Muscle of back (tissue), 11 donors: ENCODE measurements around the gene FAM124A. TPM values are rescaled to one million over a fixed set of nuclear protein-coding genes. Genes with fewer than 3 reads are reported as not detected.

Experiments used
- DNase-seq, 3 donors: peaks; one replicate each; pipeline versions ENCODE4 v3.0.0 to v3.0.0-alpha.2; 2013
- polyA plus RNA-seq, 10 donors: library from polyadenylated mRNA; unstranded; fragments of 120-200 nt; gene quantifications; one replicate each; pipeline ENCODE4 v1.2.1, GENCODE V29; 2013; ENCODE audit not compliant: insufficient read length in 10 of 10

The FAM124A gene
- polyA plus RNA-seq, 10 donors, result 1.3 to 3.3 (median 1.7) TPM

DNA sequence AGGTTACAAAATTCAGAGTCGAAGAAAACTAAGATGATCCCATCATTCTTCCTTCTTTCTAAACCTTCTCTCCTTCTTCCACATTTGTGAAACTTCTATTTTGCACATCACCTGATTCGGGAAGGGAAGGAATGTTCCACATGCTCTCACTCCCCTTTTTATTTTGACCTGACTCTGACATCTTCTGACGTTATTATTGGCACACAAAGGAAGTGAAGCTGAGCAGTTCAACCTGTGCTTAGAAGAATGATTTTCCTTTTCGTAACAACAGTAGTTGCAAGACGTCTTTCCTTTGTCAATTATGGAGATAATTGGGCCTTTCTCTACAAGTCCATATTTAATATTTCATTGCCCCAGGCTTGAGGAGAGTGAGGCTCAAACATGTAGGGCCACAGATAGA, 18.0 kb downstream of the FAM124A start:
- DNase-seq, result no peak

DNA sequence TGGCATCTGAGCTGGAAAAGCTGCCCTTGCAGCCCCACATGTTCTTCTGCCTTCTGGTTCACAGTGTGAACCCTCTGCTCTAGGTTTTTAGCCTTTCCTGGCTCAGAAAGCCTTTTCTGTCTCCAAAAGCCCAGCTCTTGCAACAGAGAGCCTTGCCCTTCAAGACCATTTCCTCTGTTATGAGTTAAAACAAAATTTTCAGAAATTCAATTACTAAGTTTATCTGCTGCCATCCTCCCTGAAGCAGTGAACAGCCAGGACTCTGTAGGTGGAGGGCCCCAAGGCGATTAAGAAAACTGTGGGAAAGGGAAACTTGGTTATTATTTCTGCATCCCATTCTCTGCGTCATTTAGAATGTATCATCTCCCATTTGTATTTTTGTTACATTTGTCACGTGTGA, 18.8 kb downstream of the FAM124A start:
- DNase-seq, result no peak

- no peak for DNase-seq
Measured at GRCh38 chr13:51241720-51242119, 19.5 kb downstream of the FAM124A start.

GRCh38 chr13:51243227-51243626, 21.0 kb downstream of the FAM124A start:
- DNase-seq, result no peak

GRCh38 chr13:51243832-51244231, 21.6 kb downstream of the FAM124A start:
- DNase-seq, result no peak

GRCh38 chr13:51244637-51245405, 22.6 kb downstream of the FAM124A start:
- DNase-seq, result no peak

DNA sequence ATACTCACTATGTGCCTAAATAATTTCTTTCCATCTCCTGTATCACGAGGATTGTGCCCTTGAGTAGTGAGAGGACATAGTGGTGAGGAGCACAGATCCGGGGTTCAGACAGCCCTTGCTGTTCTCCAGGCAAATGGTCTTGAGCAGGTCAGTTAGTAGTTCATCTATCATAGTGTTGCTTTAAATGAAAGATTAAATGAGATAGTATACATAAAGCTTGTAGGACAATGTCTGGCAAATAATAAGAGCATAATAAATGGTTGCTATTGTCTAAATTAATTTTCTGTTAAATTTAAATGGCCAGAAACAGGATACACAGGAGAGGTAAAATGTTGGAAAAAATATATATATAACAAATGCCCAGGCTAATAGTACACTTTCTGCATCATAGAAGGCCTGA, 23.4 kb downstream of the FAM124A start:
- DNase-seq, result no peak

GRCh38 chr13:51246025-51246417, 23.8 kb downstream of the FAM124A start:
- DNase-seq, result no peak

DNA sequence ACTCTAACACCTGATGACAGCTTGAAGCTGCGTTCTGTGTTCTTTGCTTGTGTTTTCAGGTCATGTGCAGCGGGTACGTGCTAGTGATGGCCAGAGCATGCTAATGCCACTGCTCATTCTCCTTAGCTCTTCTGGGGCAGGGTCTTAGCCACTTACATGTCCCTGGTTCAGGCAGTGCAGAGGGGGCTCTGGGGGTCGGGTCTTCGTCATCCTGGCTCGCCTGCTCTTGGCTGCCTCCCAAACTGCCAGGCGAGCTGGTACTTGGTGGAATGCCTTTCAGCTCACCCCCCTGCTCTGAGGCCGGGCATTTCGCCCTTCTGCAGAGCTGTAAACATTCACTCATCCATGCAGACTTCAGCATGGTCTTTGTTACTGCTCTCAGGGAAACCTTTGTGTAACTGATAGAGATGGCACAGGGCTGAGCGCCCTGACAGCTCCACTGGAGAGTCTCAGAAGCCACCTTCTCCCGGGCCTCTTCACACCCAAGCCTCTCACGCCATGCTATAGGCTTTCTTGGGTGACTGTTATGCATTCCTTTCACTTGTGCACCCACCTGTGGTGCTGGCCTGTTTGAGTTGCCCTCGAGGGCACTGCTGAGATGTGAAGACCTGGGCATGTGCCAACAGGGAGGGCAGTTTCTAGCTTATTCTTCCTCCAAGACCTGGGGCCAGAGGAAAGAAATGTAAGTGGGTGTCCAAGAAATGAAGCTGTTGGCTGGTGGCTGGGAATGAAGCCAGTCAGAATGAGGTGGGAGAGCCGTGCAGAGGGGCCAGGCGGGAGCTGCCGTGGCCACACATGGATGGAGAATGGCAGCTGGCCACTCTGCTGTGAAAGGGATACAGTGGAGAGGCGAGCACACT, 24.4 kb downstream of the FAM124A start:
- DNase-seq, result no peak

DNA sequence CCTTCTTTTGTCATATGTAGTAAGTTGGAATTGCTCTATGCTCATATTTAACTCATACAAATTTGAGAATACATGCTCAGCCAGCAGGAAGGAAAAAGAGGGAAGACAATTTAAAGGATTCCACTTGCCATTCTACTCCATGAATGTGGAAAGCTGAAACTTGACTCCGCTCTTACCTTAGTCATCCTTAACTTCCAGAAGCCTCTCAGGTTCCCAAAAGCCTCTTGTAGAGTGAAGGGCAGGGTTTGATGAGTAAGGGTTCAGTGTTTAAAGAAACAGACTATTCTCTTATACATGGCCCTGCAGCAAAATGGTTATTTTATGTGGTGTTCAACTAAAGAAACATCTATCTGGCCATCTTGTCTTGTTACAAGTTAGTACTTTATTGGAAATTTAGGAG, 27.1 kb downstream of the FAM124A start:
- no peak for DNase-seq

DNA sequence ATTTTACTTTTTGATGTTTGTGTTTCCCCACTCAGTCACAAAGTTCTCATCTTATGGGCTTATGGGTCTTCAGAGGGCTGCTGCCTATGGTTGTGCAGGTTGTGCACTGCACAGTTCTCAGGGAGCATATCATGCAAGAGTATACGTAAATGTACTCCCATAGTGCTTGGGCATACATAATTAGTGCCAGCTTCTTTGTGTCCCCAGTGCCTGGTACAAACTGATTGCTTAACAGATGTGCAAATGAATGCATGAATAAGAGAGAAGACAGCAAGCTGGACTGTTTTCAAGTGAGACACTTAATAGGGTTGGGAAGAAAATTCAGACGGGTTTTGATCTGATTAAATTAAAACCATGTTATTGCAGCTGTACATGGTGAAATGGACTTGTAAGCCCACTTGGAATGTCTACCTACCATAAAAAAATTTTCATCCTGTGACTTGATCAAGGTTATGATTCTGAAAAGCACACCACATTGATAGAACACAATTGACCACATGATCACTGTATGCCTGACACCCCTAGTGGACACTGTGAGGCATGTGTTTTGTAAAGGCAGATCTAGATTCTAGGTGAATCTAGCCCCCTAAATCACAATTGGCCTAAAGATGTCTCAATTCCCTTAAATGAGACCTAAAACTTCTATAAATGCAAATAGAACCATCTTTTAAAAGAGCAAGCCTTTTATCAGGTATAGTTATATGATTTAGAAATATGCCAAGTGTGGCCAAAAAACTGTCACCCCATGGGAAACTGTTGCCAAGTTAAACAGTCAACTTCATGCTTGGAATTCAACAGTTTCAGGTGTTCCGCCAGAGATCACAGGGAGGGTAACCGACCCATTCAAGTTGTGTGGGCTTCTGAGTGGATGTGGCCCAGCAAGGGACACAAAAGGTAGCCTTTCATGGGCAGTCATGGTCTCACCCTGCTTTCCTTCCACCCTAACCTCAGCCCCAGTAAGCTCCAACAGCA, 27.9 kb downstream of the FAM124A start:
- DNase-seq, result no peak

DNA sequence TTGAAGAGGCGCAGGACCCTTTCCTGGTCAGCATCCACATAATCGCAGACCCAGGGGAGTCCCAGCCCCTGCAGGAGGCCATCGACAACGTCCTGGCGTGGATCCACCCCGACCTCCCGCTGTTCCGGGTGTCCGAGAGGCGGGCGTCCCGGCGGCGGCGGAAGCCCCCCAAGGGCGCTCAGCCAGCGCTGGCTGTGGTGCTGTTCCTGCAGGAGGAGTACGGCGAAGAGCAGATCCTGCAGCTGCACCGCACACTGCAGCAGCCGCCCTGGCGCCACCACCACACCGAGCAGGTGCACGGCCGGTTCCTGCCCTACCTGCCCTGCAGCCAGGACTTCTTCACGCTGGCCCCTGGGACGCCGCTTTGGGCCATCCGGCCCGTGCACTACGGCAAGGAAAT, 29.3 kb downstream of the FAM124A start:
- DNase-seq, result no peak

GRCh38 chr13:51252954-51253532, 30.8 kb downstream of the FAM124A start:
- DNase-seq, result no peak

DNA sequence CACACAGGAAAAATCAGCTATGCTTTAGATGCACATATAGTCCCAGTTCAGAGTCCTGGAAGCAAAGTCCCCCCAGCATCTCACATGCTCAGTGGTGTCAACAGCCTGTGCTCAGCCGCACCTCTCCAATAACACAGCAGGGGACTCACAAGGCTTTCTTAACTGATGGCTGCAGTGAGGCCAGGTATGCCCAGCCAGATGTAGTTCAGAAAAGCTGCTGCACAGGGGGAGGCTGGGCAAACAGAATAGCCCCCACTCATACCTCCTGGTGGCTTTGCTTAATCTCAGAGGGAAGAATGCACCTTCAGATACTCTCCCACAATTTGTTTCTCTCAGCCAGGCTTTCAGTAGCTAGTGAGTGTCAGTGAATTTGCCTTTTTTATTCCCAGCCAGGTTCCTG, 33.4 kb downstream of the FAM124A start:
- no peak for DNase-seq

DNA sequence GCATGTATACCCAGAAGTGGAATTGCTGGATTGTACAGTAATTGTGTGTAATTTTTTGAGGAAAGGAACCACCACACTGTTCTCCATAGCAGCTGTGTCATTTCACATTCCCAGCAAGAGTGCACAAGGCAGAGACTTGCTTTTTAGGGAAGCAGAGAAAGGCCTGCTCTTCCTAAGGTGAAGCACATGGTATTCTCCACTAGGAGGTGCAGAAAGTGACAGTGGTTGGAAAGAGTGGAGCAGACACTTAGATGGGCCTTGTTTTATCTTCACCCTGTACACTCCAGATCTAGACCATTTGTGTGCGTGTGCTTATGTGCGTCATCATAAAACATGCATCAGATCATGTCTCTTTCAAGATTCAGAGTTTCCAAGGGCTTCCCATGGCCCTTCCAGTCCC, 35.0 kb downstream of the FAM124A start:
- no peak for DNase-seq

- peak in 1 of 3 donors; percentile 15 for DNase-seq
Measured at GRCh38 chr13:51258612-51259548, 36.7 kb downstream of the FAM124A start.

- DNase-seq, result no peak
Measured at GRCh38 chr13:51260154-51260553, 38.0 kb downstream of the FAM124A start.

DNA sequence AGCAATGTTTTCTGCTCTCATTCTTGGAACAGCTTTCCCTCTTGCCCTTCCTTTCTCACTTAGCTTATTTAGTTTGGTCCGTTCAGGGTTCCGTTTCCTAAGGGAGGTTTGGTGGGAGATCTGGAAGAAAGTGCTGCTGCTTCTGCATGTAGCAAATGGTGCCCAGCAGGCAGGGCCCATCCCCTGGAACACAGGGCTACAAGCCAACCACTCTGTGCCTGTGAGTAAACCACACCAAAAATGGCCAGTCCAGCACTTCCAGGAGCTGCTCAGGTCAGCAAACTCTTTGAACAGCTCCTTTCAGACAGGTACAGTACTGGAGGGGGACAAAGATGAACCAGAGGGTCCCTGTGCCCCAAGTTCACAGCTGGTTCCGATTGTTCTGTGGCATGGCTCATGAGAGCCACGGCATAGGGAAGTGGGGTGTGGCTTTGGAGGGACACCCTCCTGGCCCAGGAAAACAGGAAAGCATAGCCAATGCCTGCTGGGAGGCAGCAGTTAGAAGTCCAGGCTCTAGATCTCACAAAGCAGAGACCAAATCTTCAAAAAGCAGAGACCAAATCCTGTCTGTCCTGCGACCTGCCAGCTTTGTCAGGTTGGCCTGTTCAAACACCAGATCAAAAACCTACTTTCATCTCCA, 39.5 kb downstream of the FAM124A start:
- no peak for DNase-seq

GRCh38 chr13:51262501-51263211, 40.5 kb downstream of the FAM124A start:
- DNase-seq, result peak in 1 of 3 donors; percentile 8
